Measurements from ENCODE around the gene MICB. TPM values are rescaled to one million over a fixed set of nuclear protein-coding genes. Genes with fewer than 3 reads are reported as not detected.
"Not testable (repeated sequence)": the region's sequence is repeated elsewhere in the genome, so short reads cannot be mapped to it uniquely, and the experiment has no call there.

MICB gene
- total RNA-seq, 1 experiment from 2014 or later, result 37.0 TPM

- H3K9me3 Mint-ChIP-seq, result peaks cover 10% of the 10 kb centered on the region
- peaks cover 6% of the 10 kb centered on the region for H3K36me3 Mint-ChIP-seq
- H3K27me3 Mint-ChIP-seq (ENCODE audit: low read depth), result peaks cover 5% of the 10 kb centered on the region
- H3K27ac Mint-ChIP-seq, result no peak overlapping the region; the same call in 1 of the 2 replicates
- DNase-seq (ENCODE audit: low spot score) (no peak), ATAC-seq (no peak)
- TF ChIP-seq ZNF219 (CRISPR knock-in tag; IDR thresholded peaks at IDR 0.05; ENCODE audit: borderline replicate concordance) (no peak), ZNF396 (CRISPR knock-in tag; IDR thresholded peaks at IDR 0.05; ENCODE audit: borderline replicate concordance) (no peak), OVOL2 (CRISPR knock-in tag; IDR thresholded peaks at IDR 0.05; ENCODE audit: borderline replicate concordance) (no peak), NR2C2 (CRISPR knock-in tag; IDR thresholded peaks at IDR 0.05) (no peak), CBFB (CRISPR knock-in tag; IDR thresholded peaks at IDR 0.05; ENCODE audit: low read depth) (no peak), ZNF416 (CRISPR knock-in tag; IDR thresholded peaks at IDR 0.05) (no peak), GABPB1 (CRISPR knock-in tag; IDR thresholded peaks at IDR 0.05) (no peak), SP1 (CRISPR knock-in tag; conservative IDR thresholded peaks at IDR 0.05) (no peak), RELA (CRISPR knock-in tag; IDR thresholded peaks at IDR 0.05; ENCODE audit: borderline replicate concordance) (no peak), IRF2 (CRISPR knock-in tag; IDR thresholded peaks at IDR 0.05; ENCODE audit: borderline replicate concordance, low read depth) (no peak), NFYB (CRISPR knock-in tag; conservative IDR thresholded peaks at IDR 0.05; ENCODE audit: low read depth) (no peak), ATF6 (CRISPR knock-in tag; IDR thresholded peaks at IDR 0.05) (no peak), ELF4 (CRISPR knock-in tag; IDR thresholded peaks at IDR 0.05; ENCODE audit: low read depth) (no peak), CTCF (IDR thresholded peaks at IDR 0.05) (no peak), NFATC4 (CRISPR knock-in tag; IDR thresholded peaks at IDR 0.05) (no peak), ZSCAN18 (CRISPR knock-in tag; IDR thresholded peaks at IDR 0.05) (no peak), IRF1 (CRISPR knock-in tag; IDR thresholded peaks at IDR 0.05) (no peak), ZNF232 (CRISPR knock-in tag; IDR thresholded peaks at IDR 0.05) (no peak)
- H3K4me1 Mint-ChIP-seq, result peaks cover 64% of the 10 kb centered on the region
- no peak overlapping the region for H3K4me3 Mint-ChIP-seq
- ChIA-PET CTCF (interaction anchor here (1.3 kb wide), 1 partner anchor 48 kb away, joined by 4 read pairs; no protein-coding TSS in a partner anchor), POLR2A (no interaction called here)
These were observed 7.7 kb upstream of the MICB start for GRCh38 chr6:31490115-31490873.

- Mint-ChIP-seq H3K27ac (peak overlapping the region; percentile 91), H3K4me3 (peak overlapping the region; percentile 91), H3K4me1 (peaks cover 61% of the 10 kb centered on the region), H3K27me3 (ENCODE audit: low read depth) (peaks cover 24% of the 10 kb centered on the region)
- DNase-seq (ENCODE audit: low spot score); H3K9me3 Mint-ChIP-seq; POLR2A ChIA-PET; H3K36me3 Mint-ChIP-seq; ATAC-seq: not testable (repeated sequence)
- TF ChIP-seq FOXK1 (CRISPR knock-in tag; IDR thresholded peaks at IDR 0.05), result 0 out of 2 replicates have a peak, but pooled peaks have one; percentile 20
- CTCF ChIA-PET, result interaction anchor here (1.0 to 2.0 kb wide), 4 partner anchors 38 to 105 kb away, joined by 3 to 15 read pairs (median 5); no protein-coding TSS in a partner anchor
These were observed 4.4 kb upstream of the MICB start for GRCh38 chr6:31493550-31493874.
